ENCODE data around the gene CLDN9.

- TF ChIP-seq CTCF (IDR thresholded peaks at IDR 0.05; ENCODE audit: insufficient read depth, low read depth, low read length) (no peak), EZH2 (IDR thresholded peaks at IDR 0.05; ENCODE audit: insufficient read depth, low read length) (no peak)
These were observed 21.8 kb upstream of the CLDN9 start for GRCh38 chr16:2990891-2991290.

Data from astrocyte (in vitro differentiated cells and primary cell).